Hindlimb muscle (tissue), 1 donor: ENCODE results near the gene SDF4. TPM values are rescaled to one million over a fixed set of nuclear protein-coding genes. Genes with fewer than 3 reads are reported as not detected.

Source experiments
- DNase-seq: peaks from one replicate; pipeline ENCODE4 v3.0.0-alpha.2; 2013
- polyA plus RNA-seq: library from polyadenylated mRNA; unstranded; fragments of 120-200 nt; gene quantifications from one replicate; pipeline ENCODE4 v1.2.1, GENCODE V29; 2013; ENCODE audit not compliant: insufficient read length

The SDF4 gene
- polyA plus RNA-seq, 1 donor = 92.9 TPM

DNA sequence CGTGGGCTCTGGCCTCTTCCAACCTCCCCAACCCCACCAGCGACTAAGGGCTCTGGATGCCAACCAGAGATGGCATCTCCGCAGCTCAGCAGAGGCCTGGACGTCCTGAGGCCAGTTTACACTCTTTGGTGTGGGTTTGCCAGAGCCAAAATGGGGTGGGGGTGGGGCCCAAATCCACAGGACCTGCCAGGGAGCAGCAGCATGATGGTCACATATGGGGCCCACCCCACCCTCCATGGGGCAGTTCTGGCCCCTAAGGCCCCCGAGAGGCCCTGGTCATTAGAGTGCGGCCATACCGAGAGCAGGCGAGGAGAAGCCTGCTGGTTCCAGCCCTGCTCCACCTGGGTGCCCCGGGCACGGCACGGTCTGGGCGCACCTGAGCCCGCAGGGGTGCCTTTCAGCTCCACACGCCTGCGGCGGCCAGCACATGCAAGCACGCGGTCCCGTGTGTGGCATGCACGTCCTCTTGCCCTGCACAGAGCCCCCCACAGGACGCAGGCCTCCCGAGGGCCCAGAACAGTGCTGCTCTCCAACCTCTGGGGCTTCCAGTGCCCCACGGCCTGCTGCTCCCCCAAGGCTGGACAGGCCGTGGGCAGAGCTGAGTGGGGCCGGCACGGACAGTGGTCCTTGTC, 9.9 kb upstream of the SDF4 start:
- DNase-seq = no peak

DNA sequence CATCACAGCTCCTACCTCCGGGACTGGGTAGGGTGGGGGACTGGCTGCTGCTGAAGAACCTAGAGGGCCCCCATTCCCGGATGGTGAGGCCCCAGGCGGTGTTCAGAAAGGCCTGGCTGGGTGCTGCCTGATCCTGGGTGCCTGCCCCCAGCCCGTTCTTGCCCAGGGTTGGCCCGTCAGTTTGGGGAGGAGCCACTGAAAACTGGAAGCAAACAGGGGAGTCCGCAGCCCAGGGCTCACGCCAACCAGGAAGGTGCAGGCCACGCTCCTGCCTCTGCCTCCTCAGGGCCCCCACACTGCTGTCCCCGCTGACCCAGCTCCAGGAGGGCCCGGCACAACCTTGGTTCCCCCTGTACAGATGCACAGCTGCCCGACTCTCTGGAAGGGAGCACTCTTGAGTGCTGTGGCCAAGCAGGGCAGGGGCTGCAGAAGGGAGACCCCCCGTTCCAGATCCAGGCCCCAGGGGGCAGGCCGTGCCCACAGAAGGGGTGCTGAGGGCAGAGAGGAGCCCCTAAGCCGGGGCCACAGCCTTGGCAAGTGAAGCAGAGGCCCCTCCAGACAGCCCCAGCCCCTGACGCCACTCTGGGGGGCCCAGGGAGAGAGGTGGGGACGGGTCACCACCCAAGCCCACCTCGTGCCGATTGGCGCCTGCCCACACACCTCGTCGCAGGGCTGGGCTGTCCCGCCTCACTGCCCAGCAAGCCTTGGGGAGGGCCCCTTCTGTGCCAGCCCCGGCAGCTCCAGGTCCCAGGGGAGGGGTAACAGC, 9.2 kb upstream of the SDF4 start:
- DNase-seq = no peak

DNA sequence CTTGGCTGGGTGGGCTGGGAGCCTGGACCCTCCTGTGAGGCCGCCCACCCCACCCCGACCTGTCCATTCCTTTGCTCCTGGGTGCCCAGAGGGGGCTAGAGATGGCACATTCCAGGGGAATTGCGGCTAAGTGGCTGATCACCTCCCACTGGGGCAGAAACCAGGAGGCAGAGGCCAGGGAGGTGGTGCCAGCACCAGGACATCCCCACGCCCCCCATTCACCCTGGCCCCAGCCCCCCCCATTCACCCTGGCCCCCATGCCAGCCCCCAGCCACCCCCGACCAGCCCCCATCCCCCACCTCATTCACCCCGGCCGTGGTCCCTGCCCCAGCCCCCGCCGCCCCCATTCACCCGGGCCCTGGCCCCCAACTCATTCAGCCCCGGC, 8.5 kb upstream of the SDF4 start:
- no peak for DNase-seq

DNA sequence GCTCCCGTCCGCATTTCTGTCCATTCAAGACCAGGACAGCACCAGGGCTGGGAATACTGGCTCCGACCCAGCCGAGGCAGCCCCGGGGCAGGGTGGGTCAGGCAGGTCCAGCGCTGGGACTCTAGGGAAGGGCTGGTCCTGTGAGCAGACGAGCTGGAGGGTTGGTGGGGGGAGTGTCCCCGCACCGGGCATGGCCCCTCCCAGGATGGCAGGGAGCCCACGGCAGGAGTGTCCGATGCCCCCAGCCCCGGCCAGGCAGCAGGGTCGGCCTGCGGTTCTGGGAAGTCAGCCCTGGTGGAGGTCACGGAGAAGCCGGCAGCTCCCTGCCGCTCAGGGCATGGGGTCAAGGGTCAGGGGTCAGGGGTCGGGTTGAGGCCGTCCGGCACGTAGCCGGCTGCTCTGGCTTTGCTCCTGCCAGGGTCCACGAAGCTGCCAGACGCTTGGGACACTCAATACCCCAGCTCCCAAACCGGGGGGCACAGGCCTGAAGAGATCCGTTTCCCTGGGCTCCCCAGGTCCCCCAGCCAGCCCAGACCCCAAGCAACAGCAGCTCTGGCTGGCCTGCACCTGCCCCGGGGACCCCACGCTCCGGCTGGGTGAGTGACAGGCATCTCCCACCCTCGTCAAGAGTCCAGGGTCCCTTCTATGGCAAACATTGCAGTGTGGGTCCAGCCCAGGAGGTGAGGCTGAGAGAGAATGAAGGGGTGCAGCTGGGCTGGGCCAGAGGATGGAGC, 8.0 kb upstream of the SDF4 start:
- DNase-seq = no peak

DNA sequence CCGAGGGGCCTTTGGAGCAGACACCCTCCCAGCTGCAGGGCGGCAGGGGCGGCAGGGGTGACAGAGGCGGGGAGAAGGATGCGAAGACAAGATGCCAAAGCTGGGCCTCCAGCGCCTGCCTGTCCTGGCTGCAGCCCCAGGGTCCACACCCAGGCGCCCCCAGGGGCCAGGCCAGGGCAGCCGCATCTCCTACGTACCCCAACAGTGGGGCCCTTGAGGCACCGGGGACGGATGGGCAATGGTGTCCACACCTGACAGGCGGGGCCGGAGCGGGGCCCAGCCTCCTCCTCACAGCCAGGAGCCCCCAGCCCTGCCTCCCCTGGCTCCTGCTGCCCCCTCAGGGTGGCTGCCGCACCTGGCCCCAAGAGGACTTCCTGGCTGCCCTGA, 7.4 kb upstream of the SDF4 start:
- DNase-seq = no peak

DNA sequence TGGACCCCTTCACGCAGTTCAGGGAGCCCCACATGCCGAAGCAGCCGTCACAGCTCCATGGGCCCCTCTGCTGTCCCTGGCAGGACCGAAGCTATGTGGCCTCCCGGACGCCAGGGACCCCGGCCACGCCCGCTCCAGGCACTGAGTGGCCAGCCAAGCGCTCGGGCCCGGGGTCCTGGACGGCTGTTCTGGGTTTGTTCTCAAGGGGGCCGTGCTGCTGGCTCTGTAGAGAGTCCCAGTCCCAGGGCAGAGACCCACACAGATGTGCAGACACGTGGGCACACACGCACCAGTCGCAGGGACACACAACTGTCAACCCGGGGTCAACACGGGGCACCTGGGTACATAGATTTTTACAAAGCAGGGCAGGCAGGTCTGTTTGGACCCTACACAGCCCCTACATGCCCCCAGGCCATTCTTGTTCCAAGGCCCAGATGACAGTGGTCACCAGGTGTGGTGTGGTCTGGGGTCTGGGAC, 6.9 kb upstream of the SDF4 start:
- no peak for DNase-seq

DNA sequence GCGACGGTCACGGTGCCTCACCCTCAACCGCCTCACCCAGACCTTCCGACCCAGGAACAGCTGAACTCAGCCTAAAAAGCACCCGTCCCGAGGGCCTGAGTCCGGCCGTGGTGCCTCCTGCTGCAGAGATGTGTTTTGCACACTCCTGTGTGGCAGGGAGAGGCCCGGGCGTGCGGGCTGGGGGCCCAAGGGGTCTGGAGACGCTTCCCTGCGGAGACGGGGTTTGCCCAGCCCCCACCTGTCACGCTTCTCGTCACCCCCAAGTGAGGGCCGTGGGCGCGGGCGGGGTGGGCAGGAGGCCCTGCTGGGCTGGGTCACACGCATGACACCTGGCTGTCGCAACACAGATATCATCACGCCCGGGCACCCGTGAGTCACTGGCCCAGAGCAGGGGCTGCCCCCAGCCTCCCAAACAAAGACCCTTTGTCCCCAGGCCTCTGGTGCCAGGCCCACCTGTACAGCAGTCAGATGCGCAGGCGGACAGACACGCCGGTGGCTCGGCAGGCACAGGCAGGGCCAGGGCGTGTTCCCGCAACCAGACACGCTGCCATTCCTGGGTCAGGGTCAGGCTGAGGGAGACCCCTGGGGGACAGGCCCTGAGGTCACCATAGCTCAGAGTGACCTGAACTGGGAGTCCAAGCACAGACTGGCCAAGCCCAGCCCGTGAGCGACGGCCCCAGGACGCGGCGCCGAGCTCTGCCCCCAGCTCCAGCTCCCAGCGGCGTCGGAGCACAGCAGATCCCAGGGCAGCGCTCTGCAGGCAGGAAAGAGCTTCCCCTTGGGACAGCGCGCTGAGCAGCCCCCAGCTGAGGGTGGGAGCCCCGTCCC, 6.3 kb upstream of the SDF4 start:
- no peak for DNase-seq

DNA sequence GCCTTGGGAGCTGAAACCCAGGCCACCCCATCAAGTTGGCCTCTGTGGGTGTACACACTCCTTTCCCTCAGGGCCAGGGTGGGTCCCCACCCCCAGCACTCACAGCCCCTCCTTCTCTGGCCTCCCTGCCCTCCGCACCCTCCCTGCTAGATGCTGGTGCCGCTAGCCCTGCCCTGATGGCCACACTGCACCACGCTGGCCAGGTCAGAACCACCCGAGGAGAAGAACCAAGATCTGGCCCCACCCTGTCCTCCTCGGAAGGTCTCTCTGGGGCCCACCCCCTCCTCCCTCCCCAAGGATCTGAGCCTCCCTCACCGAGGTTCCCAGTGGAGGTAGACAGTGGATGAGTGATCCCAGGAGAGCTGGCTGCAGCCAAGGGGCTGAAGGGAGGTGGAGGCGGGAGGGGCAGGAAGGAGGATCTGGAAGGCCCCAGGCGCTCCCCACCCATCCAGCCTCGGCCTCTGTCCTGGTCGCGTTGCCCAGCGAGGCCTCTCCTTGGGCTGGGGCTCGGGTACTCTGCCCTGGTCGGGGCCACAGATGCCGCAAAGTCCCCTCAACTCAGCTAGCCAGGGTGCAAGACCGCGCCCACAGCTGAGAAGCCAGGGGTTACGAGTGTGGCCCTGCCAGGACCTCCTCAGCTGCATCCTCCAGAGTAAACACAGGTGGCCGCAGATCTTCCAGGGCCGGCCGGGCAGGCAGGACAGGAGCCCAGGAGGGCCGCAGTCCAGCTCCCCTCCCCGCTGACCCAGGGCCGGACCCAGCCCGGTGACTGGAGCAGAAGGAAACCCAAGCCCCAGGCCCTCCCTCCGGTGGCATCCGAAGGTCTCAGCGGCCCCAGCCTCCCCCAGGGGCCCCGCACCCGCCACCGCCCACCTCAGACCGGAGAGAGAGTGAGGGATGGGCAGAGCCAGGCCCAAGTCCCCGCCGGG, 5.4 kb upstream of the SDF4 start:
- no peak for DNase-seq

DNA sequence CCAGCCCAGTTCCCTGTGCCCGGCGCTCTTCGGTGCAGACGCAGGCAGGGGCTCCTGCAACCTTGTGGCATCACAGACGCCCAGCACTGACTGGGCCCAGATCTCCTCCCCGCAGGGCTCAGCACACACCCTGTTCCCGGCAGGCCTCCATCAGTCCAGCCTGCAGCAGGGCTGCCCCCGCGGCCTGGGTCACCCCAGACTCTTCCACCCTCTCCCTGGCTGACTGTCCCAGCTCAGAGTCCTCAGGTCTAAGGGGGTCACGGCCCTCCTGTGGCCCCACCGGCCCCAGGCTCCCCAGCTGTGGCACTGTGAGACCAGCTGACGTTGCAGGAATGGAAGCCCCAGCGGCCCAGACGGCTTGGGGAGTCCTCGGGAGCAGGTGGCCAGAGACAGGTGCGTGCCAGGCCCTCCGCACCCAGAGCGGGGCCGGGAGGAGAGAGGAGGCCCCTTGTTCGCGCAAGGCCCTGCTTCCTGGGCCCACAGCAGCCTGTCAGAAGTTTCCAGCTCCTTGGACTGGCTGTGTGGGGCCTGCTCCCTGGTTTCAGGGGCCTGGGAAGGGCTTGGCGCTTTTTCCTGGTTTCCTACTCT, 4.5 kb upstream of the SDF4 start:
- no peak for DNase-seq

DNA sequence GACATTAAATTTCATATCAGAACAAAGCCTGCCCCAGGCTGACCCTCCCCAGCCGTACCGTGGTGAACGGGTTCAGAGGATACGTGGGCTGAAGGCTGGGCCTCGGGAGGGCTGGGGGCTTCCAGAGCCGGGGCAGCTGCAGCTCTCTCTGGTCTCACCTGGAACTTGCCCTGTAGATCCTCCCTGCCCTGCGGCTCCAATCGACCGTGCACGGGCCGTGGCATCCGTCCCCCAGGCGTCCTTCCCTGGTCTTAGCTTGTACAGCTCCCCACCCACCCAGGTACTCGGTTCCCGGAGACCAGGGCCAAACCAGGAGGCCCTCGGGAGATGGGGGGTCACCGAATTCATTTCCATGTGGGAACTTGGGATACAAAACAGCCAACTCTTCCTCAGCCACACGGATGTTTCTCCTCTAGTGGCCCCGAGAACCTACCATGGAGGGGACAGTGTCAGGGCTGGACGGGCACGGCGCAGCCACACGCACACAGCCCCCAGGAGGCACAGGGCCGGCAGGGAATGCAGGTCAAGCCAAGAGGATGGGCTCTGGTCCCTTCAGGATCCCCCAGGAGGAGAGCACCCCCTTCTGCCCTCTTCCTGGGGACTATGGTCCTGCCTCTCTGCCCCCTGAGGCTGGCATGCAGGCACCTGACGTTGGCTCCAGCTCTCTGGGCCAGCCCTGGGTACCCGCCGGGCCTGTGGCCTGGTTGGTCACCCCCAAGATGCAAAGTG, 3.4 kb upstream of the SDF4 start:
- no peak for DNase-seq

DNA sequence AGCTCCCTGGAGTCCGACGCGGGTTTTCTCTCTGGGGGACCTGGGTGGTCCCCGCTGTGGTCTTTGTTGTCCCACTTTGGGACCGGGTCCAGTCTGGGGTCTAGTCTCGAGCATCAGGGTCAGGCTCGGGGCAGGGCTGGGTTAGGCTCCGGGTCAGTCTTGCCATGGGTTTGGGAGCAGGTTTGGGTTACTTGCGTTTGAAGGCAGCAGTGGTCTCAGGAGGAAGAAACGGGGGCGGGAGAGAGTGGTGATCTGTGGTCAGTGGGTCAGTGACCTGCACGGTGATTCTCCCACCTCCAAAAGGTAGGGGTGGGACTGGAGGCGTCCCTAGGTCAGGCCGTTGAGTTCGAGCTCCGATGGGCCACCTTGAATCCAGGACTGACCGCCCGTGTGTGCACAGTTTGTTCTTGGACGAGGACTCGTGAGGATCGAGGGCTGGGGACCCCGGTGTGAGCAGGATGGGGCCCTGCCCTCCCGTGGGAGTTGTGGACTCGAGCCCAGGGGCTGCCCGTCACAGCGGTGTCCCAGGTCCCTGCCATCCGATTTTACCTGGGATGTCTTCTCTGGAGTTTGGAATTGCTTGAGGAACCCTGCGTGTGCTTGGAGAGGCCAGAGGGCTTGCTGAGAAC, 2.5 kb upstream of the SDF4 start:
- no peak for DNase-seq

DNA sequence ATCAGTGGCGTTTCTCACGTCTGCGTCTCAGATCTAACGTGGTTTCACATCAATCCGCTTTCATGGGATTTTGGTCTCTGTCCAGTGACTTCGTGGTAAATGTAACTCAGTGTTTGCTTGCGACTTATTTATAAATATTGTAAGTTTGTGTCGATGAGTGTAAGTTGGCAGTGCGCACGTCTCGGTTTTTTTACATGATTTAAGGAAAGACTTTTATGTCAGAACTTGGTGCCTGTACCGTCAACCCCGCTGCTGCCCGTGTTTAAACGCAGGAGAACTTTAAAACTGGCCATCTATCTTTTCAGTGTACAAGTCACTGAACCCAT, 1.7 kb upstream of the SDF4 start:
- DNase-seq = no peak

DNA sequence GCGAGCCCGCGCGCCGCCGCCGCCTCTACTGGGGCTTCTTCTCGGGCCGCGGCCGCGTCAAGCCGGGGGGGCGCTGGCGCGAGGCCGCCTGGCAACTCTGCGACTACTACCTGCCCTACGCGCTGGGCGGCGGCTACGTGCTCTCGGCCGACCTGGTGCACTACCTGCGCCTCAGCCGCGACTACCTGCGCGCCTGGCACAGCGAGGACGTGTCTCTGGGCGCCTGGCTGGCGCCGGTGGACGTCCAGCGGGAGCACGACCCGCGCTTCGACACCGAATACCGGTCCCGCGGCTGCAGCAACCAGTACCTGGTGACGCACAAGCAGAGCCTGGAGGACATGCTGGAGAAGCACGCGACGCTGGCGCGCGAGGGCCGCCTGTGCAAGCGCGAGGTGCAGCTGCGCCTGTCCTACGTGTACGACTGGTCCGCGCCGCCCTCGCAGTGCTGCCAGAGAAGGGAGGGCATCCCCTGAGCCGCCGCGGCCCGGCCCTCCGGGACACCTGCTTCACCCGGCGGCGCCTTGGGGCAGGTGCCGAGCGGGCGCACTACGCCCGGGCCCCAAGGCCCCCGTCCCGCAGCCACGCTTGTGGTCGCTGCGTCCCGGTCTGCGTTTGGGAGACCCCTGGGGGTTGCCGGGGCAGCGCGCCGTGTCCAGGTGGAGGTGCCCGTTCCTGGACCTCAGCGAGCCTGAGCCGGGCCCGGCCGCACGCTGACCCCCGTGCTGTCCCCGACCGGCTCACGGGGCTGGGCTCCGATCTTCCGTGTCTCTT, 1.2 kb upstream of the SDF4 start:
- DNase-seq = no peak

DNA sequence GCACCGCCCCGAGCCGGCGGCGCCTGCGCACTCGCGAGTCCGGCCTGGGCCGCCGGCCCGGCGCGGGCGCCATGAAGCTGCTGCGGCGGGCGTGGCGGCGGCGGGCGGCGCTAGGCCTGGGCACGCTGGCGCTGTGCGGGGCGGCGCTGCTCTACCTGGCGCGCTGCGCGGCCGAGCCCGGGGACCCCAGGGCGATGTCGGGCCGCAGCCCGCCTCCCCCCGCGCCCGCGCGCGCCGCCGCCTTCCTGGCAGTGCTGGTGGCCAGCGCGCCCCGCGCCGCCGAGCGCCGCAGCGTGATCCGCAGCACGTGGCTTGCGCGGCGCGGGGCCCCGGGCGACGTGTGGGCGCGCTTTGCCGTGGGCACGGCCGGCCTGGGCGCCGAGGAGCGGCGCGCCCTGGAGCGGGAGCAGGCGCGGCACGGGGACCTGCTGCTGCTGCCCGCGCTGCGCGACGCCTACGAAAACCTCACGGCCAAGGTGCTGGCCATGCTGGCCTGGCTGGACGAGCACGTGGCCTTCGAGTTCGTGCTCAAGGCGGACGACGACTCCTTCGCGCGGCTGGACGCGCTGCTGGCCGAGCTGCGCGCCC, 501 bp upstream of the SDF4 start, which contains the start of gene B3GALT6:
B3GALT6 (plus strand) TSS at position 30 of the 588 bp plus-strand sequence; CDS start at position 72, 42 bp downstream.
- DNase-seq = no peak

DNA sequence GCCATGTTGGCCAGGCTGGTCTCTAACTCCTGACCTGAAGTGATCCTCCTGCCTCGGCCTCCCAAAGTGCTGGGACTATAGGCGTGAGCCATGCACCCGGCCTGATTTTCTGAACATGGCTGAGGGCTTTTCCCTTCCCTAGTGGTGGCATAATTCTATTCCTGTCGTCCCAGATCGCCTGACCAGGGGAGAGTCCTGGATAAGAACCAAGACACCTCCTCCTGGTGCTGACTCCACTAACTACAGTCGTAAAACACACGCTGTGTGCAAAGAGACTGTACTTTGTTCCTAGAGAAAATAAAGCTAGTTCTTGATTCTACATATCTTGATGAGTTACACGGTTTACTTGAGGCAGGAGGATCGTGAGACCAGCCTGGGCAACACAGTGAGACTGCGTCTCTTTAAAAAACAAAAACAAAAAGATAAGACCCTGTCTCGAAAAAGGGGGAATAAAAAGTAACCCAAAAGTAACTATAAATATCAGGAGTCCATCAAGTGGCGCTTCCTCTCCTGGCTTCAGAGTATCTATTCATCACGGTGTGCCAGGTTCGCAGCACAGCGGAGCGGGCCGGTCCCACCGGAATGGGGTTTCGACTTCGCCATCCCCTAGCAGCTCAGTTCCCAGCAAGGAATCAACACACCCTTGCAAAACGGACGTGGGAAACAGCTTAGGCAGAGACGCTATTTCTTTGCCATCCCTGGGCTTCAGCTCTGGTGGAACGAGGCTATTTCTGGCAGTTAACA, 973 bp downstream of the SDF4 start:
- DNase-seq = no peak

DNA sequence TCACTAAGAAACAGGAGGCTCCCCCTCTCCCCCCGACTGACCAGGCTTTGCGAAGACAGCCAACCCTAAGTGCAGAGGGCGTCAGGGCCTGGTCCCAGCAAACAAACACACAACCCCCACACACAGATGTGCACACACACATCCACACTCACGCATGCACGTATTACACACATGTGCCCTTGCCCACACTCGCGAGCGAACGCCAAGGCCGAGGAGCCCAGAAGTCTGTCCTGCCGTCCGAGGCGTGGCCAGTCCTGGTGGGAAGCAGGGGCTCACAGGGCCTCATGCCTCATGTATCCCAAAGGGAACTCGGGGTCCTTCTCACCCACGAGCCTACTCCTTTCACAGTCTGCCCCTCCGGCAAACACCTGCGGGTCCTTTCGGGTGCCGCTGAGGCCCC, 2.0 kb downstream of the SDF4 start:
- no peak for DNase-seq

DNA sequence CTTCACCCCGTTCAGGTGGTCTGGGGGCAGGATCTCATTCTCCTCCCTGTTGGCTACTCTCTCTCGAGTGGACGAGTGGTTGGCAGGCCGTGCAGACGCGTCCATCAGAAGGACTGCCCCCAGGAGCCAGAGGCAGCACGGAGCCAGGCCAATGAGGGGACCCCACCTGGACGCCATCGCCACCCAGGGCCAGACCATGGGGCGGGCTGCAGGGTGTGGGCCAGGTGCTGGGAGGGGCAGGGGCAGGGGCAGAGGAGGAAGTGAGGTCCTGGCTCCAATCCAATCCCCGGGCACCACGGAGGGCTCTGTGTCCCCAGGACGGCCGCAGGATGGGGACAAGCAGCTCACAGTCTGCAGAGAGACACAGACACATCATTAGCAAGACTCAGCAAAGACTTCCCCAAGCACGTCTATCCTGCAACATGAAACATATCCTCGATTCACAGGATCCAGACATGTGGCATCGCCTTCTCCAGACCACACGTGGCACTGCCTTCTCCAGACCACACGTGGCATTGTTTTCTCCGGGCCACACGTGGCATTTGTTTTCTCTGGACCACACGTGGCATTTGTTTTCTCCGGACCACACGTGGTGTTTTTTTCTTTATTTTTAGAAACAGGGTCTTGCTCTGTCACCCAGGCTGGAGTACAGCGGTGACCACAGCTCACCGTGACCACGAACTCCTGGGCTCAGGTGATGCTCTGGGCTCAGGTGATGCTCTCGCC, 3.0 kb downstream of the SDF4 start:
- DNase-seq = no peak
